PFSK-1 (cell line): ENCODE measurements around the gene SOS2.

Experiments
- FOXP2 ChIP-seq: optimal IDR thresholded peaks from 2 replicates; pipeline ENCODE3; 2011; ENCODE audit warnings: borderline replicate concordance, control low read depth, inconsistent platforms; ENCODE audit not compliant: insufficient read depth; ENCODE audit errors: extremely low read length, extremely low read depth
- POLR2AphosphoS5 ChIP-seq: IDR thresholded peaks from 2 replicates; pipeline ENCODE4 v1.6.1; 2012; ENCODE audit warnings: low read depth, mild to moderate bottlenecking, control low read depth, low read length, moderate library complexity
- REST ChIP-seq, 2 experiments: IDR thresholded peaks; 2 replicates each; pipeline versions ENCODE4 v1.6.1 to v1.8.0; 2011 to 2012; ENCODE audit warnings: low read depth in 2 of 2, low read length in 2 of 2, control low read depth in 1 of 2, inconsistent platforms in 1 of 2, mild to moderate bottlenecking in 1 of 2, moderate library complexity in 1 of 2; ENCODE audit not compliant: insufficient read depth in 1 of 2
- SIN3A ChIP-seq: IDR thresholded peaks from 2 replicates; pipeline ENCODE4 v1.6.1; 2012; ENCODE audit warnings: mild to moderate bottlenecking, low read length, moderate library complexity, borderline replicate concordance; ENCODE audit not compliant: insufficient read depth
- TAF1 ChIP-seq: IDR thresholded peaks from 2 replicates; pipeline ENCODE4 v1.6.1; 2012; ENCODE audit warnings: low read length, control low read depth, borderline replicate concordance; ENCODE audit not compliant: insufficient read depth

Gene SOS2

GRCh38 chr14:50070840-50071548 lies 160.4 kb downstream of the SOS2 start:
- TF ChIP-seq FOXP2, result no peak
- TF ChIP-seq TAF1, result no peak
- TF ChIP-seq POLR2AphosphoS5, result no peak
- TF ChIP-seq SIN3A, result no peak
- TF ChIP-seq REST (IDR thresholded peaks at IDR 0.05; ENCODE audit: insufficient read depth in 1 of 2, low read depth in 2 of 2, low read length in 2 of 2), result no peak

GRCh38 chr14:50070230-50070629 lies 161.1 kb downstream of the SOS2 start:
- TF ChIP-seq POLR2AphosphoS5 (no peak), FOXP2 (no peak), SIN3A (no peak), REST (IDR thresholded peaks at IDR 0.05; ENCODE audit: insufficient read depth in 1 of 2, low read depth in 2 of 2, low read length in 2 of 2) (no peak), TAF1 (no peak)

GRCh38 chr14:50069325-50069724 lies 162.1 kb downstream of the SOS2 start:
- TF ChIP-seq TAF1 (no peak), REST (IDR thresholded peaks at IDR 0.05; ENCODE audit: insufficient read depth in 1 of 2, low read depth in 2 of 2, low read length in 2 of 2) (no peak), SIN3A (no peak), POLR2AphosphoS5 (no peak), FOXP2 (no peak)

- TF ChIP-seq TAF1, result no peak
- TF ChIP-seq FOXP2, result no peak
- TF ChIP-seq POLR2AphosphoS5, result no peak
- no peak for TF ChIP-seq SIN3A
- no peak for TF ChIP-seq REST (IDR thresholded peaks at IDR 0.05; ENCODE audit: insufficient read depth in 1 of 2, low read depth in 2 of 2, low read length in 2 of 2)
Measured at GRCh38 chr14:50068496-50068895, 162.9 kb downstream of the SOS2 start.
